Mesendoderm (in vitro differentiated cells): Measurements from ENCODE around the gene UBL7.
A peak's percentile ranks its signal among the peaks of the same experiment; 100 is the strongest.

Source experiments
- DNase-seq: peaks from one replicate; pipeline ENCODE4 v3.0.0; 2013
- H2AK5ac ChIP-seq: 2 replicates; pipeline ENCODE4 v1.6.1; 2013; ENCODE audit warnings: low read length, inconsistent platforms
- H2BK120ac ChIP-seq: 2 replicates; pipeline ENCODE4 v1.6.1; 2013; ENCODE audit warnings: low read depth, mild to moderate bottlenecking, low read length, moderate library complexity, mixed read lengths
- H2BK15ac ChIP-seq: replicated peaks from 2 replicates; pipeline ENCODE4 v1.6.1; 2013; ENCODE audit warnings: low read depth, mild to moderate bottlenecking, moderate library complexity
- H2BK5ac ChIP-seq: 2 replicates; pipeline ENCODE4 v1.6.1; 2013; ENCODE audit warnings: low read length, inconsistent platforms
- H3K18ac ChIP-seq: 2 replicates; pipeline ENCODE4 v1.6.1; 2013; ENCODE audit warnings: mild to moderate bottlenecking, low read length, mixed read lengths
- H3K23ac ChIP-seq: one replicate; pipeline ENCODE4 v1.6.1; 2013; ENCODE audit warnings: low read length
- H3K27ac ChIP-seq: 2 replicates; pipeline ENCODE4 v1.5.1; 2013; ENCODE audit warnings: low read depth, mild to moderate bottlenecking, inconsistent platforms, low read length, moderate library complexity
- H3K27me3 ChIP-seq: 2 replicates; pipeline ENCODE4 v1.6.1; 2013; ENCODE audit warnings: low read length, control low read depth, mild to moderate bottlenecking, inconsistent platforms; ENCODE audit not compliant: insufficient read depth, poor library complexity
- H3K36me3 ChIP-seq: 2 replicates; pipeline ENCODE4 v1.6.1; 2013; ENCODE audit warnings: low read length, inconsistent platforms; ENCODE audit not compliant: control insufficient read depth, insufficient read depth
- H3K4ac ChIP-seq: one replicate; pipeline ENCODE4 v1.6.1; 2013; ENCODE audit warnings: low read depth, mild to moderate bottlenecking, low read length, moderate library complexity
- H3K4me1 ChIP-seq: 2 replicates; pipeline ENCODE4 v1.6.1; 2013; ENCODE audit warnings: low read depth, low read length, inconsistent platforms; ENCODE audit not compliant: control insufficient read depth
- H3K4me2 ChIP-seq: 2 replicates; pipeline ENCODE4 v1.6.1; 2013; ENCODE audit warnings: low read length
- H3K4me3 ChIP-seq: 2 replicates; pipeline ENCODE4 v1.5.1; 2013; ENCODE audit warnings: mild to moderate bottlenecking, low read length
- H3K56ac ChIP-seq: one replicate; pipeline ENCODE4 v1.6.1; 2013; ENCODE audit warnings: low read length
- H3K79me1 ChIP-seq: 2 replicates; pipeline ENCODE4 v1.6.1; 2013; ENCODE audit warnings: low read length, inconsistent platforms
- H3K79me2 ChIP-seq: 2 replicates; pipeline ENCODE4 v1.6.1; 2013; ENCODE audit warnings: mild to moderate bottlenecking, low read length; ENCODE audit not compliant: control insufficient read depth, insufficient read depth
- H3K9ac ChIP-seq: 2 replicates; pipeline ENCODE4 v1.6.1; 2013; ENCODE audit warnings: low read length, inconsistent platforms
- H4K5ac ChIP-seq: one replicate; pipeline ENCODE4 v1.6.1; 2013; ENCODE audit warnings: low read length
- H4K8ac ChIP-seq: one replicate; pipeline ENCODE4 v1.6.1; 2013; ENCODE audit warnings: low read depth, mild to moderate bottlenecking, control low read depth, low read length, moderate library complexity
- WGBS: extraction: QIAGEN DNeasy Blood & Tissue Kit; methylation state at CpG from one replicate; pipeline ENCODE4 v1.1.7; 2013; ENCODE audit warnings: low lambda C conversion rate, missing lambda C conversion rate; ENCODE audit not compliant: insufficient coverage; ENCODE audit errors: extremely low coverage; 5-methylcytosine and 5-hydroxymethylcytosine counted together

UBL7 gene

DNA sequence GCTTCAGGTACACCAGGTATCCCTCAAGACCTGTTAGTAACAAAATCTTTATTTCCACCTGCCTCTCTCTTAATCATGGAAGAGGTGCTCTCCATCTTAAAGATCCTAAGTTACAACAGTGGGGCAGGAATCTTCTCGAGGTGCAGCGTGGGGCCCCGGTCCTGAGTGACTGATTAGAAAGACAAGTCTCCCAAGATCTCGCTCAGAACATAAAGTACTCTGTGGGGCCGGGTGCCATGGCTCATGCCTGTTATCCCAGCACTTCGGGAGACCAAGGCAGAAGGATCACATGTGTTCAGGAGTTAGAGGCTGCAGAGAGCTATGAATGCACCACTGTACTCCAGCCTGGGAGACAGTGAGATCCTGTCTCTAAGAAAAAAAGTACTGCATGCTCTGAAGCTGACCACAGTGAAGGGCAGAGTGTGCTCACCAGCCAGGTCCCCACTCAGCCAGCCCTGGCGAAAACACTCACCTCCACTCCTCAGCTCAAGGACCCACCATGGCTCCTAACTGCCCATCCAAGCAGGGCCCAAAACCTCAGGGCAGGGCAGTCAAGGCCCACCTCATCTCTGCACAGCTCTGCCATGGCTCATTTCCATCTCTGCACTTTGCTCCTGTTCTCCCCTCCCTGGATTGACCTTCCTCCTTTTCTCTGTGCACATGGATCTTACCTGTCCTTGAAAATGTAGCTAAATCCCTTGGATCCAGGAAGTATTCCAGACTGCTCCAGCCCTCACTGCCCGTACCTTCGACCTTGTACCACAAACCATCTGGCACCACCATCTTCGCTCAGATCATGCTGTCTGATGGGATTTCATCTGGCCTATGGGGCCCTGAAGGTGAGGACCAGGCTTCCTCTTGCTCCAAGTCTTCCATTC lies 34.3 kb downstream of the UBL7 start:
- Histone ChIP-seq H3K56ac (peak overlapping the region; percentile 15), H3K4me1 (peaks cover 22% of the 10 kb centered on the region), H3K9ac (no peak overlapping the region), H3K36me3 (no peaks in the 10 kb centered on the region), H3K4me3 (no peak overlapping the region), H3K4ac (no peak overlapping the region), H3K23ac (no peak overlapping the region), H2BK15ac (no peak overlapping the region), H4K8ac (no peak overlapping the region), H2AK5ac (no peak overlapping the region), H3K27ac (no peak overlapping the region), H3K27me3 (no peaks in the 10 kb centered on the region), H2BK120ac (no peak overlapping the region), H3K18ac (no peak overlapping the region), H3K79me1 (peaks cover 27% of the 10 kb centered on the region), H3K79me2 (peaks cover 11% of the 10 kb centered on the region), H3K4me2 (no peak overlapping the region), H4K5ac (no peak overlapping the region), H2BK5ac (no peak overlapping the region)
- no CpG with 5 or more reads among the region's 10 CpGs for WGBS
- no peak for DNase-seq

DNA sequence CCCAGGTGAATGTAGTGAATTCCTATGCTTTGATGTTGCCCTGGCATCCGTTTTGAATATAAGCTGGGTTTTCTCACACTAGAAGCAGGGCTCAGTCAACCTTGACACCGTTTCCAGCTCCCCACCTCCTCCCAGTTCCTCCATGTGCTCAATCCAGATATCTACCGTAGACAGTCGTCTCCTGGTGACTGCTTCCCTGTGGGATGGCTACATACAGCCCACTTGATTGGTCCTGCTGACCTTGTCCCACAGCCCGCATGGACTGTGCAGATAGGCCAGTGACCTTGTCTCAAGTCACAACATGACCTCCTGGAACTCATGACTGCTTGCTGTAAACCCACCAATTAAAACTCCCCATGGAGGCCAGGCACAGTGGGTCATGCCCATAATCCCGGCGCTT lies 35.3 kb downstream of the UBL7 start:
- WGBS: no CpG with 5 or more reads among the region's 7 CpGs
- H3K4me1 ChIP-seq: peaks cover 22% of the 10 kb centered on the region
- no peak for DNase-seq

DNA sequence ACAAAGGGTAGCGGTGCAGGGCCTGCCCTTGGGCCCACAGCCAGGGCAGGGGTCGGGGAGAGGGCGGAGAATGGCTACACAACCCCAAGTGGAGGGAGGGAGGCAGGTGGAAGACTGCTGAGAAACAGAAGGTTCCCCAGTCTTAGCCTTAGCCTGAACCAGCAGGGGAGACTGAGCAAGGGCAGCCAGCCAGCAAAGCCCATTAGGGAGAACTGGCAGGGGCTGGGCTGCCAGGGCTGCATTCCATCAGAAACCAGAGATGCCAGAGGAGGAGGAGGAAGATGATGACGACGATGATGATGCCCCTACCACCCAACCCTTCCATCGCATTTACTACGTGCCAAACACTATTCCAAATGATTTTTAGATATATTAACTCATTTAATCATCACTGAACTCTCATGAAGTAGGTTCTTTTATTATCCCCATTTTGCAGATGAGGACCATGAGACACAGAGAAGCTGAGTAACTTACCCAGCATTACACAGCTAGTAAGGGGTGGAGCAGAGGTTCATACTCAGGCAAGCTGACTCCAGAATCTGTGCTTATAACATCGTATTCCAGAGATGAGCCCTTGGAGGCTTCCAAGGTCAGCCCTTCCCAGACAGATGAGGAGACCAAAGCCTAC lies 35.9 kb downstream of the UBL7 start:
- Histone ChIP-seq H3K27me3 (no peaks in the 10 kb centered on the region), H2BK15ac (no peak overlapping the region), H3K18ac (no peak overlapping the region), H3K4me2 (no peak overlapping the region), H3K27ac (no peak overlapping the region), H3K23ac (no peak overlapping the region), H3K79me2 (peaks cover 2% of the 10 kb centered on the region), H4K5ac (no peak overlapping the region), H3K36me3 (no peaks in the 10 kb centered on the region), H2BK5ac (no peak overlapping the region), H2BK120ac (no peak overlapping the region), H3K56ac (no peak overlapping the region), H4K8ac (no peak overlapping the region), H3K9ac (no peak overlapping the region), H3K79me1 (peaks cover 21% of the 10 kb centered on the region), H3K4ac (no peak overlapping the region), H3K4me1 (peaks cover 22% of the 10 kb centered on the region), H3K4me3 (no peak overlapping the region), H2AK5ac (no peak overlapping the region)
- WGBS: no CpG with 5 or more reads among the region's 8 CpGs
- no peak for DNase-seq

More for the DNA sequence above, 35.3 kb downstream of the UBL7 start:
- no peak overlapping the region for H2BK120ac ChIP-seq
- H3K23ac ChIP-seq: no peak overlapping the region
- H3K79me1 ChIP-seq: peaks cover 24% of the 10 kb centered on the region
- no peak overlapping the region for H4K5ac ChIP-seq
- H2AK5ac ChIP-seq: no peak overlapping the region
- no peak overlapping the region for H3K27ac ChIP-seq
- H3K56ac ChIP-seq: no peak overlapping the region
- H3K18ac ChIP-seq: no peak overlapping the region
- H4K8ac ChIP-seq: no peak overlapping the region
- H3K4me3 ChIP-seq: no peak overlapping the region
- H3K4ac ChIP-seq: no peak overlapping the region
- no peaks in the 10 kb centered on the region for H3K36me3 ChIP-seq
- peaks cover 4% of the 10 kb centered on the region for H3K79me2 ChIP-seq
- H3K9ac ChIP-seq: no peak overlapping the region
- H2BK15ac ChIP-seq: no peak overlapping the region
- H3K27me3 ChIP-seq: no peaks in the 10 kb centered on the region
- no peak overlapping the region for H3K4me2 ChIP-seq
- no peak overlapping the region for H2BK5ac ChIP-seq

GRCh38 chr15:74423431-74424257 lies 37.3 kb downstream of the UBL7 start:
- H4K5ac ChIP-seq: no peak overlapping the region
- no peak for DNase-seq
- H3K79me2 ChIP-seq: peaks cover 5% of the 10 kb centered on the region
- H2AK5ac ChIP-seq: no peak overlapping the region
- no peak overlapping the region for H3K23ac ChIP-seq
- H3K4me3 ChIP-seq: no peak overlapping the region
- H3K4me1 ChIP-seq: peaks cover 17% of the 10 kb centered on the region
- peak overlapping the region; percentile 25 for H3K27ac ChIP-seq
- H3K4ac ChIP-seq: no peak overlapping the region
- no peak overlapping the region for H3K9ac ChIP-seq
- WGBS: no CpG with 5 or more reads among the region's 10 CpGs
- H3K79me1 ChIP-seq: peaks cover 18% of the 10 kb centered on the region
- H2BK5ac ChIP-seq: no peak overlapping the region
- H3K18ac ChIP-seq: no peak overlapping the region
- no peak overlapping the region for H4K8ac ChIP-seq
- H3K4me2 ChIP-seq: no peak overlapping the region
- no peak overlapping the region for H2BK15ac ChIP-seq
- H3K27me3 ChIP-seq: no peaks in the 10 kb centered on the region
- H3K36me3 ChIP-seq: no peaks in the 10 kb centered on the region
- H3K56ac ChIP-seq: peak overlapping the region; percentile 82
- no peak overlapping the region for H2BK120ac ChIP-seq

GRCh38 chr15:74422652-74423430 lies 38.1 kb downstream of the UBL7 start:
- Histone ChIP-seq H3K36me3 (no peaks in the 10 kb centered on the region), H3K79me2 (peaks cover 5% of the 10 kb centered on the region), H2BK120ac (no peak overlapping the region), H4K8ac (no peak overlapping the region), H3K23ac (peak overlapping the region; percentile 45), H2BK5ac (peak overlapping the region; percentile 69), H2AK5ac (peak overlapping the region; percentile 59), H3K56ac (peak overlapping the region; percentile 82), H3K4me1 (peaks cover 17% of the 10 kb centered on the region), H3K27me3 (no peaks in the 10 kb centered on the region), H3K4ac (no peak overlapping the region), H4K5ac (no peak overlapping the region), H3K79me1 (peaks cover 18% of the 10 kb centered on the region), H3K4me2 (no peak overlapping the region), H2BK15ac (no peak overlapping the region), H3K9ac (peak overlapping the region; percentile 34), H3K4me3 (no peak overlapping the region), H3K18ac (peak overlapping the region; percentile 6), H3K27ac (peak overlapping the region; percentile 25)
- no CpG with 5 or more reads among the region's 14 CpGs for WGBS
- DNase-seq: peak; percentile 91
